H1 (cell line): ENCODE measurements around the gene LKAAEAR1. TPM values are rescaled to one million over a fixed set of nuclear protein-coding genes. Genes with fewer than 3 reads are reported as not detected.

Source experiments
- CTCF ChIA-PET: fragments of 300-600 bp; sonication (Branson Sonifier 250); formaldehyde crosslinking; loops from one replicate; lab custom pipeline; 2021; ENCODE audit not compliant: partially characterized antibody; lab: Charles Lee
- POLR2A ChIA-PET: fragments of 300-600 bp; sonication (Branson Sonifier 250); formaldehyde crosslinking; loops from one replicate; lab custom pipeline; 2021; ENCODE audit warnings: inconsistent platforms; ENCODE audit not compliant: partially characterized antibody; lab: Charles Lee
- DNase-seq, 2 experiments: peaks; one replicate each; pipeline versions ENCODE4 v3.0.0 to v3.0.0-alpha.2; 2010 to 2022; ENCODE audit warnings: low spot score in 2 of 2, low read depth in 1 of 2, mixed read lengths in 1 of 2
- FAIRE-seq: peaks from 2 replicates; lab custom pipeline; 2011; peaks lifted over from hg19 to GRCh38; lab: Jason Lieb, UNC
- H2AFZ ChIP-seq: 2 replicates; pipeline ENCODE4 v1.8.1; 2012; ENCODE audit warnings: low read length, inconsistent platforms
- H2AK5ac ChIP-seq: 2 replicates; pipeline ENCODE4 v1.6.1; 2013; ENCODE audit warnings: low read depth, low read length
- H2BK120ac ChIP-seq: replicated peaks from 2 replicates; pipeline ENCODE3; 2013; ENCODE audit warnings: low read depth, low read length, inconsistent platforms
- H2BK12ac ChIP-seq: 2 replicates; pipeline ENCODE4 v1.6.1; 2013; ENCODE audit warnings: low read depth, low read length
- H2BK15ac ChIP-seq: 2 replicates; pipeline ENCODE4 v1.6.1; 2013; ENCODE audit warnings: low read length
- H2BK20ac ChIP-seq: 2 replicates; pipeline ENCODE4 v1.6.1; 2013; ENCODE audit warnings: low read length
- H2BK5ac ChIP-seq: 2 replicates; pipeline ENCODE4 v1.6.1; 2013; ENCODE audit warnings: low read depth, low read length
- H3K14ac ChIP-seq: 2 replicates; pipeline ENCODE4 v1.6.1; 2013; ENCODE audit warnings: inconsistent platforms; ENCODE audit not compliant: insufficient read length
- H3K18ac ChIP-seq: 2 replicates; pipeline ENCODE4 v1.6.1; 2013; ENCODE audit warnings: low read length; ENCODE audit errors: extremely low read depth
- H3K23ac ChIP-seq: 2 replicates; pipeline ENCODE4 v1.6.1; 2013; ENCODE audit warnings: inconsistent platforms; ENCODE audit not compliant: insufficient read length
- H3K23me2 ChIP-seq: 2 replicates; pipeline ENCODE4 v1.6.1; 2013; ENCODE audit warnings: low read depth, low read length
- H3K27ac ChIP-seq: 2 replicates; pipeline ENCODE4 v1.6.1; 2011; ENCODE audit warnings: low read depth, low read length, inconsistent platforms
- H3K27me3 ChIP-seq, 4 experiments: replicated peaks in 1 of 4; 1 replicate in 1 of 4; 2 replicates in 3 of 4; pipeline versions ENCODE4 v1.6.1 to v1.8.1; 2011 to 2013; ENCODE audit warnings: low read length in 3 of 4, mild to moderate bottlenecking in 3 of 4, inconsistent platforms in 2 of 4, mixed read lengths in 2 of 4, moderate library complexity in 1 of 4; ENCODE audit not compliant: control insufficient read depth in 3 of 4, insufficient read depth in 3 of 4; ENCODE audit errors: extremely low read depth in 1 of 4
- H3K36me3 ChIP-seq, 4 experiments: 2 replicates each; pipeline versions ENCODE4 v1.6.1 to v1.8.1; 2011 to 2013; ENCODE audit warnings: mild to moderate bottlenecking in 4 of 4, low read length in 3 of 4, moderate library complexity in 2 of 4, control low read depth in 1 of 4, inconsistent platforms in 1 of 4; ENCODE audit not compliant: insufficient read depth in 4 of 4, control insufficient read depth in 2 of 4
- H3K4ac ChIP-seq: replicated peaks from 2 replicates; pipeline ENCODE3; 2013; ENCODE audit warnings: low read length, low read depth, mixed read lengths, inconsistent platforms; ENCODE audit not compliant: insufficient read length
- H3K4me1 ChIP-seq, 4 experiments: replicated peaks in 1 of 4; 1 replicate in 1 of 4; 2 replicates in 3 of 4; pipeline versions ENCODE4 v1.6.1 to v1.8.1; 2011 to 2013; ENCODE audit warnings: low read length in 3 of 4, inconsistent platforms in 2 of 4, mixed read lengths in 1 of 4; ENCODE audit not compliant: insufficient read depth in 4 of 4, control insufficient read depth in 3 of 4
- H3K4me2 ChIP-seq, 2 experiments: 2 replicates each; pipeline versions ENCODE4 v1.6.1 to v1.8.1; 2011 to 2013; ENCODE audit warnings: low read depth in 2 of 2, low read length in 2 of 2, control low read depth in 1 of 2, inconsistent platforms in 1 of 2, mild to moderate bottlenecking in 1 of 2; ENCODE audit not compliant: insufficient read depth in 1 of 2
- H3K4me3 ChIP-seq, 4 experiments: fragments of 200-600, 300-600 bp in 1 of 4; sonication (generic), shearing (Covaris generic), sonication (Bioruptor Twin) in 1 of 4; 2 replicates each; pipeline versions ENCODE4 v1.5.1 to v1.8.1; 2011 to 2016; ENCODE audit warnings: low read length in 4 of 4, low read depth in 3 of 4, control low read depth in 2 of 4, inconsistent platforms in 2 of 4, mild to moderate bottlenecking in 2 of 4, mixed read lengths in 1 of 4, moderate library complexity in 1 of 4; ENCODE audit not compliant: insufficient read depth in 2 of 4; ENCODE audit errors: extremely low read depth in 1 of 4
- H3K56ac ChIP-seq: replicated peaks from 2 replicates; pipeline ENCODE3; 2013; ENCODE audit warnings: low read depth, mild to moderate bottlenecking, mixed read lengths, low read length, inconsistent platforms; ENCODE audit not compliant: insufficient read length
- H3K79me1 ChIP-seq: 2 replicates; pipeline ENCODE4 v1.6.1; 2013; ENCODE audit warnings: low read depth, low read length, control low read depth
- H3K79me2 ChIP-seq, 2 experiments: 2 replicates each; pipeline versions ENCODE4 v1.6.1 to v1.8.1; 2012 to 2013; ENCODE audit warnings: low read length in 2 of 2, mild to moderate bottlenecking in 2 of 2, inconsistent platforms in 1 of 2; ENCODE audit not compliant: insufficient read depth in 2 of 2, control insufficient read depth in 1 of 2
- H3K9ac ChIP-seq, 4 experiments: replicated peaks in 1 of 4; 1 replicate in 1 of 4; 2 replicates in 3 of 4; pipeline versions ENCODE4 v1.6.1 to v1.8.1; 2011 to 2013; ENCODE audit warnings: low read depth in 3 of 4, low read length in 3 of 4, control low read depth in 2 of 4, mild to moderate bottlenecking in 2 of 4, moderate library complexity in 2 of 4, inconsistent platforms in 1 of 4; ENCODE audit errors: extremely low read depth in 1 of 4
- H3K9me3 ChIP-seq, 2 experiments: 2 replicates each; pipeline versions ENCODE4 v1.6.1 to v1.8.1; 2012 to 2013; ENCODE audit warnings: mild to moderate bottlenecking in 2 of 2, moderate library complexity in 2 of 2, control low read depth in 1 of 2, inconsistent platforms in 1 of 2, low read depth in 1 of 2, low read length in 1 of 2, mixed read lengths in 1 of 2; ENCODE audit not compliant: insufficient read depth in 2 of 2
- H4K20me1 ChIP-seq, 2 experiments: replicated peaks in 1 of 2; 2 replicates each; pipeline versions ENCODE3 to v1.8.1; 2011 to 2013; ENCODE audit warnings: inconsistent platforms in 2 of 2, low read length in 2 of 2, mild to moderate bottlenecking in 1 of 2; ENCODE audit not compliant: insufficient read depth in 2 of 2, control insufficient read depth in 1 of 2
- H4K5ac ChIP-seq: 2 replicates; pipeline ENCODE4 v1.6.1; 2013; ENCODE audit warnings: low read length, low read depth, mixed read lengths, inconsistent platforms; ENCODE audit not compliant: insufficient read length
- H4K8ac ChIP-seq: 2 replicates; pipeline ENCODE4 v1.8.0; 2013; ENCODE audit warnings: mild to moderate bottlenecking, moderate library complexity, low read length, inconsistent platforms; ENCODE audit not compliant: insufficient read depth; ENCODE audit errors: extremely low read depth
- H4K91ac ChIP-seq: replicated peaks from 2 replicates; pipeline ENCODE3; 2013; ENCODE audit warnings: low read length, mixed read lengths, inconsistent platforms; ENCODE audit not compliant: insufficient read length
- ATF2 ChIP-seq: IDR thresholded peaks from 2 replicates; pipeline ENCODE4 v1.6.1; 2012; ENCODE audit warnings: low read length, inconsistent platforms
- CTCF ChIP-seq, 3 experiments: IDR thresholded peaks; 1 replicate in 2 of 3; 2 replicates in 1 of 3; pipeline versions ENCODE4 v1.5.1 to v1.6.1; 2011; ENCODE audit warnings: low read length in 3 of 3, mild to moderate bottlenecking in 3 of 3, inconsistent platforms in 2 of 3, low read depth in 1 of 3, moderate library complexity in 1 of 3; ENCODE audit not compliant: insufficient read depth in 1 of 3; ENCODE audit errors: control extremely low read depth in 1 of 3
- EZH2 ChIP-seq: fragments of 200-600 bp; sonication (generic); IDR thresholded peaks from 2 replicates; pipeline ENCODE4 v1.7.1; 2012; ENCODE audit warnings: low read depth, mild to moderate bottlenecking, moderate library complexity, low read length, inconsistent platforms; ENCODE audit not compliant: severe bottlenecking
- GABPA ChIP-seq: IDR thresholded peaks from 2 replicates; pipeline ENCODE4 v1.6.1; 2011; ENCODE audit warnings: mild to moderate bottlenecking, low read length, moderate library complexity, borderline replicate concordance; ENCODE audit not compliant: insufficient read depth
- KDM5A ChIP-seq: fragments of 200-600 bp; IDR thresholded peaks from 2 replicates; pipeline ENCODE4 v1.7.1; 2012; ENCODE audit warnings: mild to moderate bottlenecking, low read length, inconsistent platforms, mixed read lengths
- RBBP5 ChIP-seq: IDR thresholded peaks from 2 replicates; pipeline ENCODE4 v1.7.1; 2012; ENCODE audit warnings: low read depth, mild to moderate bottlenecking, inconsistent platforms, low read length, moderate library complexity, borderline replicate concordance
- SUZ12 ChIP-seq: fragments of 200-600 bp; sonication (generic); IDR thresholded peaks from 2 replicates; pipeline ENCODE4 v1.6.1; 2012; ENCODE audit warnings: mild to moderate bottlenecking, inconsistent platforms, low read length, moderate library complexity, mixed read lengths
- TEAD4 ChIP-seq: IDR thresholded peaks from 2 replicates; pipeline ENCODE4 v1.6.1; 2012; ENCODE audit warnings: low read depth, low read length, inconsistent platforms, mixed read lengths
- WGBS, 2 experiments: shearing (Covaris generic) in 1 of 2; methylation state at CpG; one replicate each; pipeline versions ENCODE4 v1.1.6 to v1.1.7; 2013 to 2015; ENCODE audit warnings: low lambda C conversion rate in 2 of 2, mixed read lengths in 2 of 2, inconsistent platforms in 1 of 2, low coverage in 1 of 2, missing lambda C conversion rate in 1 of 2; ENCODE audit not compliant: insufficient replicate concordance in 2 of 2, insufficient coverage in 1 of 2, insufficient read length in 1 of 2; ENCODE audit errors: extremely low coverage in 1 of 2, missing lambda C conversion rate in 1 of 2; 5-methylcytosine and 5-hydroxymethylcytosine counted together
- polyA plus RNA-seq, 7 experiments: library from polyadenylated mRNA; depleted of rRNA in 3 of 7; stranded (reverse) in 5 of 7; unstranded in 2 of 7; fragments of >200 nt in 5 of 7; fragments of 200-250 nt in 2 of 7; gene quantifications; 1 replicate in 5 of 7; 2 replicates in 1 of 7; 4 replicates in 1 of 7; pipeline versions ENCODE4 v1.2.1 to v1.2.3, GENCODE V29; 2011 to 2013; ENCODE audit warnings: missing spikeins in 2 of 7, mixed read lengths in 2 of 7
- total RNA-seq: library from RNA; stranded (reverse); fragmentation: NEBNext Ultra II Directional; extraction: Animal tissue kit (Norgen Biotek cat#: 25700); gene quantifications from 2 replicates; pipeline ENCODE4 v1.2.1, GENCODE V29; 2021

The LKAAEAR1 gene
- total and polyA plus RNA-seq, 2 of the 8 experiments (the other 6 are each of a cell fraction or from before 2014, with no cell fraction given), result 0.41 to 0.53 TPM

DNA sequence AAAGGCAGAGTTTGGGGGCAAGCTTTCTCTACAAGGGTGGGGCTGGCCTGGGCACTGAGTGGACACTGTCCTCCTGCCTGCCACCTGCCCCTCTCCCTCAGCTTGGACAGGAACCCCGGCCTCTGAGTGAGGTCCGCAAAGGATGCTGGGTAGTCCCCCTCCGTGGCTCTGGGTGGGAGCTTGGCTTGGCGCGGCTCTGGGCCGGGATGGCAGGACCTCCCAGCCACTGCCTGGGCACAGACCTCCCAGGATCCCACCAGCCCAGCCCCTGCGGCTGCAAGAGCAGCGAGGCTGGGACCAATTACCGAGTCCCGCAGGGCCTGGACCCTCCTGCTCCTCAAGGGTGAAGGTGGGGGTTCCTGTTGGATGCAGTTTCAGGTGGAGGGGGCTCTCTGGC is 31.9 kb downstream of the LKAAEAR1 start:
- POLR2A ChIA-PET, result interaction anchor here (1.6 to 3.7 kb wide), 3 partner anchors 10 to 16 kb away, joined by 5 to 24 read pairs (median 7); partner anchors contain the start of gene TCEA2
- Histone ChIP-seq H2BK5ac (no peak overlapping the region), H3K18ac (no peak overlapping the region), H3K27me3 (peaks cover 31 to 47% (median 39%) of the 10 kb centered on the region in 4 experiments), H4K91ac (no peak overlapping the region), H3K56ac (no peak overlapping the region), H2BK20ac (no peak overlapping the region), H2AK5ac (no peak overlapping the region), H3K4me2 (no peak overlapping the region), H3K9me3 (no peaks in the 10 kb centered on the region), H4K20me1 (no peaks in the 10 kb centered on the region), H3K4me3 (no peak overlapping the region), H3K79me1 (no peaks in the 10 kb centered on the region), H4K8ac (peak overlapping the region; percentile 51; the same call in 1 of the 2 replicates), H3K4me1 (peaks cover 0 to 30% (median 14%) of the 10 kb centered on the region in 4 experiments; a peak in 6 of 7 replicates), H2AFZ (no peak overlapping the region), H3K23me2 (peaks cover 4% of the 10 kb centered on the region; the same call in 1 of the 2 replicates), H3K9ac (no peak overlapping the region), H3K23ac (no peak overlapping the region), H2BK15ac (peak overlapping the region; percentile 61; the same call in 1 of the 2 replicates), H2BK12ac (peak overlapping the region; percentile 60; the same call in 1 of the 2 replicates), H3K14ac (no peak overlapping the region), H3K79me2 (no peaks in the 10 kb centered on the region), H2BK120ac (no peak overlapping the region), H3K36me3 (peaks cover 0 to 10% (median 0%) of the 10 kb centered on the region in 4 experiments; a peak in 1 of 8 replicates), H3K4ac (no peak overlapping the region), H4K5ac (no peak overlapping the region), H3K27ac (no peak overlapping the region)
- FAIRE-seq (no peak), DNase-seq (no peak)
- 80% methylated on average over 6 of the region's 10 CpGs; no CpG with 5 or more reads in 1 of the 2 experiments for WGBS, 2 experiments
- CTCF ChIA-PET, result interaction anchor here (0.7 to 15.0 kb wide), 9 partner anchors 9 to 100 kb away, joined by 3 to 139 read pairs (median 11); partner anchors contain the start of genes LKAAEAR1, OPRL1, PRPF6 and RGS19
- TF ChIP-seq RBBP5 (no peak), GABPA (no peak), ATF2 (no peak), CTCF (IDR thresholded peaks at IDR 0.05; ENCODE audit: control extremely low read depth in 1 of 3, insufficient read depth in 1 of 3, low read depth in 1 of 3, low read length in 3 of 3) (no peak), KDM5A (no peak), TEAD4 (no peak), EZH2 (no peak), SUZ12 (no peak)
